ENCODE measurements around the gene GPS2.
A peak's percentile ranks its signal among the peaks of the same experiment; 100 is the strongest.

Gene GPS2

GRCh38 chr17:7293159-7293558 lies 22.0 kb downstream of the GPS2 start:
- no peak for DNase-seq (ENCODE audit: low spot score)

GRCh38 chr17:7292729-7293128 lies 22.4 kb downstream of the GPS2 start:
- no peak for DNase-seq (ENCODE audit: low spot score)

DNA sequence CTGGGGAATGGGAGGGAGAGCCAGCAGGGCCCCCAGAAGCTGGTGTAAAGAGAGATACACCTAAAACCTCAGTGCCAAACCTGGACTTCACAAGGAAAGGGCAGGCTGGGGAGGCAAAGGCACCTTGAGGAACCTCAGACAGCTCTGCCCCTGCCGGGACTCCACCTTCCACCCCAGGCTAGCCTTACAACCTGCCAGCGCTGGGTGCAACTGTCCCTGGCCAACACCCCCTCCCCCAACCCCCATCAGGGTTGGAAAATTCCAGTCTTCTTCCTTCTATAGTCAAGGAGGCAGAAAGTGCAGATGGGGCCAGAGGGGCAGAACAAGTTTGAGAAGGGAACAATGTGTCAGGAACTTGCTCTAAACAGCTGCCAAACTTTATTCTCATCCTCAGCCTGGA lies 23.0 kb downstream of the GPS2 start:
- DNase-seq (ENCODE audit: low spot score): no peak

GRCh38 chr17:7290685-7291084 lies 24.5 kb downstream of the GPS2 start:
- no peak for DNase-seq (ENCODE audit: low spot score)

- no peak for DNase-seq (ENCODE audit: low spot score)
Observed at GRCh38 chr17:7290166-7290565, 25.0 kb downstream of the GPS2 start.

DNA sequence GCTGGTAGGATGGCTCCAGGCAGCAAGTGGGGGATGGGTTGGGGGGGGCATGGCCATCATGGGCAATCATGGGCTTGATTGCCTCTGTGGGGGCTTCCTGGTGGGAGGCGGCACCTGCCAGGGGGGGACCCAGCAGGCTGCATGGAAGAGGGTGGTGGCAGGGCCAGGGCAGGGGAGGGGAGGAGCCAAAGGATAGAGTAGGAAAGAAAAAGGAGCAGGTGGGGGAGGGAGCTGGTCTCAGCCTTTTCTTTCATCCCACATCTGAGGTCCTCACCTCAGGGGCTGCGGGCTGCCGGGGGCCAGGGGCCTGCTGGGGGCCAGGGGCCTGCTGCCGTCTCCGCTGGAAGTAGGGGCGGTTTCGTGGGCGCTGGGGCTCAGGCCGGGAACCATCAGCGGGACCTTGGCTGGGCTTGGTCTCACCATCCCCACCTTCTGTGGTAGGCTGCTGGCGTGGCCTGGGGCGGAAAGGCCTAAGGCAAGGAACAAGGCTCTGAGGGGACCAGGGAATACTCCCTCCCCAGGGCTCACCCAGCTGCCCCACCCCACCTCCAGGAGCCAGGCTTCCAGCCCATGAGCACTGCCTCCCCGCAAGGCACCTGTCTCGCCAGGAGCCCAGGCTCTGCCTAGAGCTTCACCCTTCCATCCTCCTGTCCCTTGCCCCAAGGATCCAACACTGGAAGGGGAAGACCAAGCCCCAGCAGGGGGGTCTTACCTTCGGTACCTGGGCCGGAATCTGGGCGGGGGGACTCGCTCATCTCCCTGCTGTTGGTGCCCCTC lies 25.7 kb downstream of the GPS2 start:
- DNase-seq (ENCODE audit: low spot score): no peak

- no peak for DNase-seq (ENCODE audit: low spot score)
Observed at GRCh38 chr17:7285679-7286078, 29.5 kb downstream of the GPS2 start.

DNA sequence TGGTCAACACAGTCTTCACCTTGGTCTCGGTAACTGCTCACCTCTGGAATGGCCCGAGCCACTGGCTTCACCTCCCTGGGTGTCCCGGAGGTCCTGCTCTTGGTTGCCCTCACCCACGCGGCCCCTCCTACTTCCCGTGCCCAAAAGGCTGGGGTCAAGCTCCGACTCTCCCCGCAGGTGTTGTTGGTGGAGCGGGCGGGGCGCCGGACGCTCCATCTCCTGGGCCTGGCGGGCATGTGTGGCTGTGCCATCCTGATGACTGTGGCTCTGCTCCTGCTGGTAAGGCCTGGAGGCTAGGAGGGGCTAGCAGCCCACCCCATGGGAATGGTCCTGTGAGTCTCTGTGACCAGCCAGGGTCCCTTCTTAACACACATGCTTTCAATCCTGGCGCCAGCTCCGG lies 30.2 kb downstream of the GPS2 start:
- DNase-seq (ENCODE audit: low spot score): no peak

- DNase-seq (ENCODE audit: low spot score): no peak
Observed at GRCh38 chr17:7283471-7284216, 31.5 kb downstream of the GPS2 start.

DNA sequence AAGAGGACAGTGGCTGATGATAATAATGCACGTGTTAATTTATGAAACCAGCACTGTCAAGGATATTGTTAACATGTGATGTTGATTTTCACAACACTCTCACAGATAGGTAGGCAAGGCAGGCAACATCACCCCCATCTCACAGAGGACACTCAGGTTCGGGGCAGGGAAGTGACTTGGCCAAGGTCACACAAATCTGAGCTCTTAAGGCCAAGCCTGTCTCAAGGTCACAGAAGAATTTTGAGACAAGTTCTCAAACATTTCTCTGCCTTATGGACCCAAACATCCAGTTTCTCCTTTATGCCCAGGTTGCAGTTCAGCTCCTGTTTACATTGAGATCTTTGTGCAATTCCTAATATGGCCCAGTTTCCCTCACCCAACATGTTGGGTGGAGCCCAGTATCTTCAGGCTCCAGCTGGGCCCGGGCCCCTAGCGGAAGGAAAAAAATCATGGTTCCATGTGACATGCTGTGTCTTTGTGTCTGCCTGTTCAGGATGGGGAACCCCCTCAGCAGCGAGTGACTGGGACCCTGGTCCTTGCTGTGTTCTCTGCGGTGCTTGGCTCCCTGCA lies 32.3 kb downstream of the GPS2 start:
- DNase-seq (ENCODE audit: low spot score): no peak

- no peak for DNase-seq (ENCODE audit: low spot score)
Observed at GRCh38 chr17:7281953-7282751, 33.0 kb downstream of the GPS2 start.

GRCh38 chr17:7281074-7281952 lies 33.8 kb downstream of the GPS2 start, which contains the start of gene SLC2A4:
TSS of gene SLC2A4 (plus strand) at chr17:7281718. CDS start at chr17:7281935, 217 bp downstream.
- DNase-seq (ENCODE audit: low spot score): peak; percentile 89

GRCh38 chr17:7280519-7281073 lies 34.6 kb downstream of the GPS2 start:
- DNase-seq (ENCODE audit: low spot score): peak; percentile 83

GRCh38 chr17:7279448-7279847 lies 35.7 kb downstream of the GPS2 start:
- no peak for DNase-seq (ENCODE audit: low spot score)

GRCh38 chr17:7266784-7267183 lies 48.4 kb downstream of the GPS2 start:
- no peak for DNase-seq (ENCODE audit: low spot score)

GRCh38 chr17:7263801-7264078 lies 51.4 kb downstream of the GPS2 start:
- DNase-seq (ENCODE audit: low spot score): no peak

DNA sequence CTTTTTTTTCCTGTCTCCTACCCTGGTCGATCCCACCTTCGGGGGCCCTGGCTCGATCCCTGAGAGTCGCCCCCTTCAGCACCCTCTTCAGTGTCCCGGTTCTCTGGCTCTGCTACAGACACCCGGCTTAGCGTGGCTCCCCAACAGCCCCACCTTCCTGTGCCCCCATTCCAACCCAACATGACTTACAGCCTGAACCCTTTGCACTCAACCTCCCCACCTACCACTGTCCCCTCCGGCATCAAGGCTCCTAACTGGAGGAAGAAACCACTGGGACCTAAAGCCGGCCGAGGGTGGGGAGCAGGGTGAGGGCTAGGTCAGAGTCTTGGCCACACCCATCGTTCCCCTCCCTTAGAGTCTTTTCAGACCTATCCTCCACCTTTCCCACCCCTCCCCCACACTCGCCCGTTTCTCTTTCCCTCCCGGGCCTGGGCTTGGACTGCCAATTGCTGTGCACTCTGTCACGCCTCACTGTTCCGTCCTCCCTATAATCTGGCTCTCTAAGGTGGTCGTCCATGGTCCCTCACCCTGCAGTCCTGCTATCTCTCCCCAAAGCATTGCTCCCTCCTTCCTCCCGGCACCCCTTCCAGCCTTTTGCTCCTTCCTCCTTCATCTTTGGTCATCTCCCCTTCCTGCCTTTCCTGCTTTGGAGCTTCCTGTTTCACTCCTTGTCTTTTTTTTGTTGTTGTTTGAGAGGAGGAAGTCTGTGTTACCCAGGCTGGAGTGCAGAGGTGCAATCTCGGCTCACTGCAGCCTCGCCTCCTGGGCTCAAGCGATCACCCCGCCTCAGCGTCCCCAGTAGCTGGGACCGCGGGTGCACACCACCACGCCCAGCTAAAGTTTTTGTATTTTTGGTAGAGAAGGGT lies 52.0 kb downstream of the GPS2 start:
- DNase-seq (ENCODE audit: low spot score): no peak
